ENCODE measurements around the gene MYO7B.

The MYO7B gene

DNA sequence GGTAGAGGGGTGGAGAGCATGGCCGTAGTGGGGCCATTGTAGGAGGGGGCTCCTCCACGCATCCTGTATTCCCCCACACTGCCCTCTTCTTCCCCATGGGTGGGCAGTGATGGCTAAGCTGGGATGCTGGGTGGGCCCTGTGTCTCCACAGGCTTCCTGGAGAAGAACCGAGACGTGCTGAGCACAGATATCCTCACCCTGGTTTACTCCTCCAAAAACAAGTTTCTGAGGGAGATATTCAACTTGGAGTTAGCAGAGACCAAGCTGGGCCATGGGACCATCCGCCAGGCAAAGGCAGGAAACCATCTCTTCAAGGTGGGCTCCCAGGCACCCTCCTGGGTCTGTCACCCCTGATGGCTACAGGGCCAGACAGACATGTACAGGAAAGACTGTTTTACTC lies 52.8 kb downstream of the MYO7B start:
- Histone ChIP-seq H3K4me3 (no peak overlapping the region), H3K9me3 (ENCODE audit: low read depth, low read length) (no peaks in the 10 kb centered on the region), H3K36me3 (ENCODE audit: insufficient read depth, low read length) (no peaks in the 10 kb centered on the region), H3K27ac (no peak overlapping the region), H3K9ac (ENCODE audit: insufficient read length) (no peak overlapping the region)
- no peak for TF ChIP-seq POLR2AphosphoS5 (IDR thresholded peaks at IDR 0.05; ENCODE audit: borderline replicate concordance, low read depth, low read length)
- no peak for TF ChIP-seq EZH2 (IDR thresholded peaks at IDR 0.05)
- TF ChIP-seq FOXP2 (optimal IDR thresholded peaks at IDR 0.05; ENCODE audit: control extremely low read depth, extremely low read length, insufficient read depth) = no peak
- no peak for DNase-seq (ENCODE audit: low read depth, low spot score)

DNA sequence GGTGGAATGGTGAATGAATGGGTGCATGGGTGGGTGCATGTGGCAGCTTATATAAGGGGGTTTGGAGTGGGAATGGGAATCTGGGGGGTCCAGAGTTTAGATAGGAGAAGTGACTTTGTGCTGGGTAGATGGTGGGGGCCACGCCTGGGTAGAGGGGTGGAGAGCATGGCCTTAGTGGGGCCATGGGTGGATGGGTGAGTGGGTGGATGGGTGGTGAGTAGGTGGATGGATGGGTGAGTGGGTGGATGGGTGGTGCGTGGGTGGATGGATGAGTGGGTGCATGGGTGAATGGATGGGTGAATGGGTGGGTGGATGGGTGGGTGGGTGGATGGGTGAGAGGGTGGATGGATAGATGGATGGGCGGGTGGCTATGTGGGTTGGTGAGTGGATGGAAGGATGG lies 53.9 kb downstream of the MYO7B start:
- Histone ChIP-seq H3K36me3 (ENCODE audit: insufficient read depth, low read length) (no peaks in the 10 kb centered on the region), H3K9me3 (ENCODE audit: low read depth, low read length) (no peaks in the 10 kb centered on the region), H3K4me3 (no peak overlapping the region), H3K27ac (no peak overlapping the region), H3K9ac (ENCODE audit: insufficient read length) (no peak overlapping the region)
- DNase-seq (ENCODE audit: low read depth, low spot score) = no peak
- TF ChIP-seq POLR2AphosphoS5 (IDR thresholded peaks at IDR 0.05; ENCODE audit: borderline replicate concordance, low read depth, low read length) = no peak
- TF ChIP-seq FOXP2 (optimal IDR thresholded peaks at IDR 0.05; ENCODE audit: control extremely low read depth, extremely low read length, insufficient read depth) = no peak
- TF ChIP-seq EZH2 (IDR thresholded peaks at IDR 0.05) = no peak

DNA sequence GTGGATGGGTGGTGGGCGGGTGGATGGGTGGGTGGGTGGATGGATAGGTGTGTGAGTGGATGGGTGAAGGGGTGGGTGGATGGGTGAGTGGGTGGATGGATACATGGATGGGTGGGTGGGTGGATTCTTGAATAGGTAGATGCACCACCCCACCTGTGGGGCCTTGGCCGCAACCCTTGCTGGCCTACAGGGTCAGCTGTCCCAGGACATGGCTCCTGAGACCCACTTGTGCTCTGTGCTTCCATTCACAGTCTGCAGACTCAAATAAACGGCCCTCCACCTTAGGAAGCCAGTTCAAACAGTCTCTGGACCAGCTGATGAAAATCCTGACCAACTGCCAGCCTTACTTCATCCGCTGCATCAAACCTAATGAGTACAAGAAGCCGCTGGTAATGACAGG lies 54.4 kb downstream of the MYO7B start:
- Histone ChIP-seq H3K36me3 (ENCODE audit: insufficient read depth, low read length) (no peaks in the 10 kb centered on the region), H3K9ac (ENCODE audit: insufficient read length) (no peak overlapping the region), H3K9me3 (ENCODE audit: low read depth, low read length) (no peaks in the 10 kb centered on the region), H3K27ac (no peak overlapping the region), H3K4me3 (no peak overlapping the region)
- no peak for TF ChIP-seq EZH2 (IDR thresholded peaks at IDR 0.05)
- no peak for TF ChIP-seq POLR2AphosphoS5 (IDR thresholded peaks at IDR 0.05; ENCODE audit: borderline replicate concordance, low read depth, low read length)
- no peak for TF ChIP-seq FOXP2 (optimal IDR thresholded peaks at IDR 0.05; ENCODE audit: control extremely low read depth, extremely low read length, insufficient read depth)
- no peak for DNase-seq (ENCODE audit: low read depth, low spot score)

DNA sequence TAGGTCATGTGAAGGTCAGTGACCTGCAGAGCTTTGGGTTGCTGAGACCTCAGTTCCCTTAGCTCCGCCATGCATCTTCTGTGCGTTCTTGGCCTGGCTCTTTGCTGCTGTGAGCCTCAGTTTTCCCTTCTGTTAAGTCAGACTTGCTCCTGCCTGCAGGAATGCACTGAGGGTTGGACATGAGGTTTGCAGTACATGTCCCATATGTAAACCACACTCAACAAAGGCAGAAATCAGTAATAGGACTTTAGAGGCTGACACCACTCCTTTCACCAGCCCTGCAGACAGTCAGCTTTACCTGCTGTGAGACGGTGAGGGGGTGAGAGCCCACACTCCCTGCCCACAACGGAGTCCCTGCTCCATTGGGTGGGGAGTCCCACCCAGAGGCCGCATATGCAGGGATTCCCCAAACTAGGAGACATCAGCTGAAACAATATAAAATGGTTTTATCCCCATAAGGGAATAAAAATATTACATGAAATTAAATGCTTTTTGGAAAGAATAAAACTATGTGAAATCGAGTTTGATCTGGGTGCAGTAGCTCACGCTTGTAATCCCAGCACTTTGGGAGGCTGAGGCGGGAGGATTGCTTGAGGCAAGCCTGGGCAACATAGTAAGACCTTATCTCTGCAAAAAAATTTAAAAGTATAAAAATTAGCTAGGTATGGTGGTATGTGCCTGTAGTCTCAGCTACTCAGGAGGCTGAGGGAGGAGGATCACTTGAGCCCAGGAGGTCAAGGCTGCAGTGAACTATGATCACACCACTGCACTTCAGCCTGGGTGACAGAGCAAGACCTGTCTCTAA lies 55.1 kb downstream of the MYO7B start:
- DNase-seq (ENCODE audit: low read depth, low spot score) = no peak
- no peak for TF ChIP-seq POLR2AphosphoS5 (IDR thresholded peaks at IDR 0.05; ENCODE audit: borderline replicate concordance, low read depth, low read length)
- no peak for TF ChIP-seq FOXP2 (optimal IDR thresholded peaks at IDR 0.05; ENCODE audit: control extremely low read depth, extremely low read length, insufficient read depth)
- no peak for TF ChIP-seq EZH2 (IDR thresholded peaks at IDR 0.05)
- no peak overlapping the region for H3K9ac ChIP-seq (ENCODE audit: insufficient read length)
- no peaks in the 10 kb centered on the region for H3K9me3 ChIP-seq (ENCODE audit: low read depth, low read length)
- no peaks in the 10 kb centered on the region for H3K36me3 ChIP-seq (ENCODE audit: insufficient read depth, low read length)
- H3K27ac ChIP-seq = no peak overlapping the region
- no peak overlapping the region for H3K4me3 ChIP-seq

DNA sequence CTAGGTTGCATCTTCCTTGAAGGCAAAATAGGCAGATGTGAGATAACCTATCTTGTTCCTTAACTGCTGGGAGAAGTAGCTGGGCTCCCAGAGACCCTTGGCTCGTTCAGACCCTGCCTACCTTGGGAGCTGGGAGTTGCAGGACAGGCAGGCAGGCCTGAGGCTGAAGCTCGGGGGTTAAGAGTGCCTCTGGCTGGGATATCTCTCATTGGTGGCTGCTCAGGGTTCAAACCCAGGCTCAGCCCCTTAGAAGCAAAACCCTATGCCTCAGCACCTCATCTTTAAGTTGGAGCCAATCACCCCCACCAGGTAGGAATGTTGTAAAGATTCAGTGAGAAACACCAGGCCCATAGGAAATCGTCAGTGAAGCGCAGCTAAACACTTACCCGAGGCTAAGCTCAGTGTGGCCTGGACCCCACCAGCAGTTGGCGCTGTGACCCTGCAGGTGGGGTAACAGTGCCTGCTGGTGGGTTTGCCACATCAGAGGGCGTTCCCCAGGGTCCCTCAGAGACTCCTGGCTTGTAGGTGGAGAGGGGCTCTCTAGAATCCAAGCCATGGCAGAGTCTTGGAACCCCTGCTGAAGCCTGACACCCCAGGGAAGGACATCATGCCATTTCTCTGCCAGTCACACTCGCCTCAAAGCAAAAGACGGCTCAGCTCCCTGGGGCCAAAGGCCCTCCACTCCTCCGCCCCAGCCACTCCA lies 55.9 kb downstream of the MYO7B start:
- H3K36me3 ChIP-seq (ENCODE audit: insufficient read depth, low read length) = no peaks in the 10 kb centered on the region
- H3K27ac ChIP-seq = no peak overlapping the region
- no peak for DNase-seq (ENCODE audit: low read depth, low spot score)
- TF ChIP-seq POLR2AphosphoS5 (IDR thresholded peaks at IDR 0.05; ENCODE audit: borderline replicate concordance, low read depth, low read length) (no peak), FOXP2 (optimal IDR thresholded peaks at IDR 0.05; ENCODE audit: control extremely low read depth, extremely low read length, insufficient read depth) (no peak), EZH2 (IDR thresholded peaks at IDR 0.05) (no peak)
- no peak overlapping the region for H3K4me3 ChIP-seq
- H3K9me3 ChIP-seq (ENCODE audit: low read depth, low read length) = no peaks in the 10 kb centered on the region
- H3K9ac ChIP-seq (ENCODE audit: insufficient read length) = no peak overlapping the region

DNA sequence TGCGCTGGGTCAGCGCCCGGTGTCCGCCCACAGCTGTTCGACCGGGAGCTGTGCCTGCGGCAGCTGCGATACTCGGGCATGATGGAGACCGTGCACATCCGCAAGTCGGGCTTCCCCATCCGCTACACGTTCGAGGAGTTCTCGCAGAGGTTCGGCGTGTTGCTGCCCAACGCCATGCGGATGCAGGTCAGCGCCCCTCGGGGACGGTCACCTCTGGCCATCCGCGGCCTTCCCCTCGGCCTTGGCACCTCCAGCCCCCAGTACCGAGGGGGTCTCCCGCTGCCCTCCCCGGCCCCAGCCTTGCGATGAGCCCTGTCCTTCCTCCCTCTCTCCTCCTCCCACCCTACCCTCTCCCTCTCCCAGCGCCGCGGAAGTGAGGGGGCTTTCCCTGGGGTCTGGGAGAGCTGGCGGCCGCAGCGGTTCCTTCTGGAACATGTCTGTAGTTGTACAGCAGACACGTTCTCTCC lies 57.3 kb downstream of the MYO7B start:
- no peak overlapping the region for H3K9ac ChIP-seq (ENCODE audit: insufficient read length)
- no peaks in the 10 kb centered on the region for H3K36me3 ChIP-seq (ENCODE audit: insufficient read depth, low read length)
- H3K9me3 ChIP-seq (ENCODE audit: low read depth, low read length) = no peaks in the 10 kb centered on the region
- no peak overlapping the region for H3K4me3 ChIP-seq
- DNase-seq (ENCODE audit: low read depth, low spot score) = no peak
- TF ChIP-seq EZH2 (IDR thresholded peaks at IDR 0.05) (no peak), POLR2AphosphoS5 (IDR thresholded peaks at IDR 0.05; ENCODE audit: borderline replicate concordance, low read depth, low read length) (no peak), FOXP2 (optimal IDR thresholded peaks at IDR 0.05; ENCODE audit: control extremely low read depth, extremely low read length, insufficient read depth) (no peak)
- H3K27ac ChIP-seq = no peak overlapping the region

DNA sequence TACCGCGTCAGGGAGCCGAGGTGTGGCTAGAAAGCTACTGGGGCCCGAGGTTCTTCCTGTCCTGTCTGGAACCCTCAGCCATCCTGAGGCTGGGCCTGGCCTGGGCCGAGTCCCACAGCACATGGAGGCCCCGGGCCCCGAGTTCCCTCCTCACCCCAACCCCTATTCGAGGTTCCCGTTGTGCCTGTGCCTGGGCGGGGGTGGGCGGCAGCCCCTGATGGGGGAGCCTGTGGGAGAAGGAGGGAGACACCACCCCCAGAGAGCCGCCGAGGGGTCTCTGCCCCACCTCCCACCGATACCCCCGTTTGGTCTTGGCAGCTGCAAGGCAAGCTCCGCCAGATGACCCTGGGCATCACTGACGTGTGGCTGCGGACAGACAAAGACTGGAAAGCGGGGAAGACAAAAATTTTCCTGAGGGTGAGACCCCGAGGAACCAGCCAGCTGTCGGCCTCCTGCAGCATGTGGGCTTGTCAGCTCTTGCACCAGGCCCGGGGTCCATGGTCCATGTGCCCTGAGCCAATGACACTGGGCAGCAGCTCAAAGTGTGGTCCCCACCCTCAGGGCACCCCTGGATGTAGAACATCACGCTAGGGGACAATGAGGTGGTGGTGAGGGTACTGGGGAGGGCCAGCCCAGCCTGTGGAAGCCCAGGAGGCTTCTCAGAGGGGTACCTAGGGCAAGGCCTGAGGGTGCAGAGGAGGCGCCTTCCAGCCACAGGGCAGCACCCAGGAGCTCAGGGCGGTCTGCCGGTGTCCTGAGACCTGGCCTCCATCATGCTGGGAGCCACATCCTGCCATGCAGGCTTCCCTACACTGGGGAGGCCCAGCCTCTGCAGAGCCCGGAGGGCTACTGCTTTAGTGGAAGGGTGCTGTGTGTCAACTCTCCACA lies 58.0 kb downstream of the MYO7B start:
- Histone ChIP-seq H3K9ac (ENCODE audit: insufficient read length) (no peak overlapping the region), H3K9me3 (ENCODE audit: low read depth, low read length) (no peaks in the 10 kb centered on the region; the same call in 1 of the 2 replicates), H3K27ac (no peak overlapping the region), H3K36me3 (ENCODE audit: insufficient read depth, low read length) (no peaks in the 10 kb centered on the region), H3K4me3 (no peak overlapping the region)
- DNase-seq (ENCODE audit: low read depth, low spot score) = no peak
- TF ChIP-seq POLR2AphosphoS5 (IDR thresholded peaks at IDR 0.05; ENCODE audit: borderline replicate concordance, low read depth, low read length) = no peak
- TF ChIP-seq FOXP2 (optimal IDR thresholded peaks at IDR 0.05; ENCODE audit: control extremely low read depth, extremely low read length, insufficient read depth) = no peak
- TF ChIP-seq EZH2 (IDR thresholded peaks at IDR 0.05) = no peak

All from SK-N-MC (cell line).